ENCODE results near the gene ANGPTL4. TPM values are rescaled to one million over a fixed set of nuclear protein-coding genes. Genes with fewer than 3 reads are reported as not detected.
A peak's percentile ranks its signal among the peaks of the same experiment; 100 is the strongest.

The ANGPTL4 gene
- total and polyA plus RNA-seq, 2 of the 13 experiments (the other 11 are each of a cell fraction or from before 2014, with no cell fraction given), result 0.80 to 21.7 TPM

DNA sequence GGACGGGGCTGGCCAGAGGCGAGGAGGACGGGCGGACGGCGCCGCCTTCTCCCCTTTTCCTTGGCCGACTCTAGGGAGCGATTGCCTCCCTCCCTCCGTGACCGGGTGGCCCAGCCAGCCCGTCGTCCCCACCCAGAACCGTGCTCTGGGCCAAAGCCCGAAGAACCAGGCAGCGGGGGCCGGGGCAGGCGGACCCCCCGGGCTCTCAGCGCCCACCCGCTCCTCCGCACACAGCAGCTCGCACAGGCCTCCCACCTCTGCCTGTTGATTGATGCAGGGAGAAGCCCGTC is 39.8 kb downstream of the ANGPTL4 start (continued):
- TF ChIP-seq, protein P1, sequence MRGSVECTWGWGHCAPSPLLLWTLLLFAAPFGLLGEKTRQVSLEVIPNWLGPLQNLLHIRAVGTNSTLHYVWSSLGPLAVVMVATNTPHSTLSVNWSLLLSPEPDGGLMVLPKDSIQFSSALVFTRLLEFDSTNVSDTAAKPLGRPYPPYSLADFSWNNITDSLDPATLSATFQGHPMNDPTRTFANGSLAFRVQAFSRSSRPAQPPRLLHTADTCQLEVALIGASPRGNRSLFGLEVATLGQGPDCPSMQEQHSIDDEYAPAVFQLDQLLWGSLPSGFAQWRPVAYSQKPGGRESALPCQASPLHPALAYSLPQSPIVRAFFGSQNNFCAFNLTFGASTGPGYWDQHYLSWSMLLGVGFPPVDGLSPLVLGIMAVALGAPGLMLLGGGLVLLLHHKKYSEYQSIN (CRISPR knock-in tag; IDR thresholded peaks at IDR 0.05; ENCODE audit: borderline replicate concordance), result no peak
- TF ChIP-seq ELF4 (CRISPR knock-in tag; IDR thresholded peaks at IDR 0.05; ENCODE audit: borderline replicate concordance), result no peak

DNA sequence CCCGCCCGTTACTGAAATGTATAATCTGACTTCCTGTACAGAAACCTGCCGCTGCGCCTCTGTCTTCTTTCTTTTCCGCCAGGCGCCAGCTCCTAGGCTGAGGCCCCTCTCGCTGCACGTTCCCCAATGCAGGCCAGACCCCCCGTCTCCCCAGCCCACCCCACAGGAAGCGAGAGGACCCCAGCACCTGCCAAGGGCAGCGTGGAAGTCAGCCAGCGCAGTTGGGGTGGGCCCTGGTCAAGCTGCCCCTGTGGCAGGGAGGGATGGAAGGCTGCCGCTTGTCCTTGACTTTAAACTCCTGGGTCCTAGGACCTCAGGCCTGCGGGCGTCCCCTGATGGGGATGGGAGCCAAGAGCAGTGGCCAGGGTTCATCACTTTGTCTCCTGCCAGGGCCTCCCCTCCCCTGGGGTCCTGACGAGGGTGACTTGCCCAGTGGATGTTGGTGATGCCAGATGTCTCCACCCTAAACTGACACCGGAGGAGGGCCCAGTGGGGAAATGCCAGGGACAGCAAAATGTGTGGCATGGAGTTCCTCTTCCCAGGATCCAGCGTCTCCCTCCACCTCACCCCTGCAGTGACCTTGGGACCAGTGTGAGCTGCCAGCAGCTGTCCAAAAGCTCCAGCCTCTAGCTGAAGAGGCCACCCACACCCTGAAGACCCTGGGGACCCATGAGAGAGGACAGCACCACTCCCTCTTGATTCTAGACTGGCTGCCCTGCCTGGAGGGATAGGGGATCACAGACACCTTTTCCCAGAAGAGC is 40.6 kb downstream of the ANGPTL4 start:
- no peak for FAIRE-seq
- WGBS (ENCODE audit: low lambda C conversion rate), result 97% methylated on average over 11 of the region's 18 CpGs

More for the DNA sequence above, 40.6 kb downstream of the ANGPTL4 start:
- in situ Hi-C loops (cut with HindIII; ENCODE audit: extremely low pct_ligation_motif_present, low pct_unique_long_range_greater_than_20kb) (no loop called here), intact Hi-C loops (cut with micrococcal nuclease; ENCODE audit: unreplicated experiment) (no loop called here)
- Histone ChIP-seq H3K27me3 (ENCODE audit: control insufficient read depth in 1 of 2, insufficient read depth in 2 of 2, low read length in 2 of 2) (no peaks in the 10 kb centered on the region), H3K9ac (ENCODE audit: insufficient read depth, low read depth, low read length) (no peak overlapping the region), H4K20me1 (ENCODE audit: insufficient read depth, low read length) (no peaks in the 10 kb centered on the region), H3K36me3 (replicated peaks in 1 of 2; ENCODE audit: control insufficient read depth in 1 of 2, insufficient read depth in 2 of 2, low read length in 2 of 2) (peaks cover 9 to 20% of the 10 kb centered on the region in 2 experiments; a peak in 4 of 5 replicates), H3K79me2 (ENCODE audit: insufficient read depth, low read length) (no peaks in the 10 kb centered on the region), H3K9me3 (ENCODE audit: low read length) (no peaks in the 10 kb centered on the region), H3K4me1 (ENCODE audit: insufficient read depth, low read length) (0 out of 2 replicates have a peak, but pooled peaks cover 16% of the 10 kb centered on the region), H2AFZ (ENCODE audit: low read length) (no peak overlapping the region), H3K4me3 (replicated peaks in 1 of 3; ENCODE audit: insufficient read depth in 1 of 3, low read depth in 2 of 3, low read length in 3 of 3) (no peak overlapping the region), H3K4me2 (ENCODE audit: low read depth, low read length) (no peak overlapping the region), H3K27ac (ENCODE audit: extremely low read length, insufficient read depth, low read length) (no peak overlapping the region)
- POLR2A ChIA-PET, result interaction anchor here (0.5 to 1.7 kb wide), 5 partner anchors 9 to 109 kb away, joined by 3 to 6 read pairs (median 4); partner anchors contain the start of genes MARCHF2 and ZNF414
- CTCF ChIA-PET (ENCODE audit: low intra/inter-chr PET ratio, low total read pairs), result no interaction called here
- no TSS peak for BruUV-seq (replicated peaks)
- no peak for DNase-seq (ENCODE audit: low spot score)
- ATAC-seq, result peak; percentile 18
- TF ChIP-seq, protein P2, sequence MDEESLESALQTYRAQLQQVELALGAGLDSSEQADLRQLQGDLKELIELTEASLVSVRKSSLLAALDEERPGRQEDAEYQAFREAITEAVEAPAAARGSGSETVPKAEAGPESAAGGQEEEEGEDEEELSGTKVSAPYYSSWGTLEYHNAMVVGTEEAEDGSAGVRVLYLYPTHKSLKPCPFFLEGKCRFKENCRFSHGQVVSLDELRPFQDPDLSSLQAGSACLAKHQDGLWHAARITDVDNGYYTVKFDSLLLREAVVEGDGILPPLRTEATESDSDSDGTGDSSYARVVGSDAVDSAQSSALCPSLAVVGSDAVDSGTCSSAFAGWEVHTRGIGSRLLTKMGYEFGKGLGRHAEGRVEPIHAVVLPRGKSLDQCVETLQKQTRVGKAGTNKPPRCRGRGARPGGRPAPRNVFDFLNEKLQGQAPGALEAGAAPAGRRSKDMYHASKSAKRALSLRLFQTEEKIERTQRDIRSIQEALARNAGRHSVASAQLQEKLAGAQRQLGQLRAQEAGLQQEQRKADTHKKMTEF (CRISPR knock-in tag; IDR thresholded peaks at IDR 0.05), result no peak
- TF ChIP-seq CBX5 (CRISPR knock-in tag; IDR thresholded peaks at IDR 0.05; ENCODE audit: borderline replicate concordance), result no peak
- TF ChIP-seq, protein P3, sequence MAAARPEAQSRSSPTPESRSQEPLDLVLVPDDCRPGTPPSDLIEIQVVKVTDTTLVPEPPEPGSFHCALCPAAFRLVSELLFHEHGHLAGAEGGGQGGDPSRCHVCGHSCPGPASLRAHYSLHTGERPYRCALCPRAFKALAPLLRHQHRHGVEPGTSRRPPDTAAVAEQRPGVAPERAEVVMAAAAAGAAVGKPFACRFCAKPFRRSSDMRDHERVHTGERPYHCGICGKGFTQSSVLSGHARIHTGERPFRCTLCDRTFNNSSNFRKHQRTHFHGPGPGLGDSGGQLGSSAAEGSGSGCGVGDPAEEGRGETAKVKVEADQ (CRISPR knock-in tag; IDR thresholded peaks at IDR 0.05; ENCODE audit: borderline replicate concordance), result no peak
- no peak for TF ChIP-seq ZSCAN22 (CRISPR knock-in tag; IDR thresholded peaks at IDR 0.05)
- TF ChIP-seq HNRNPL (IDR thresholded peaks at IDR 0.05; ENCODE audit: low read depth, low read length), result no peak
- TF ChIP-seq, protein P4, sequence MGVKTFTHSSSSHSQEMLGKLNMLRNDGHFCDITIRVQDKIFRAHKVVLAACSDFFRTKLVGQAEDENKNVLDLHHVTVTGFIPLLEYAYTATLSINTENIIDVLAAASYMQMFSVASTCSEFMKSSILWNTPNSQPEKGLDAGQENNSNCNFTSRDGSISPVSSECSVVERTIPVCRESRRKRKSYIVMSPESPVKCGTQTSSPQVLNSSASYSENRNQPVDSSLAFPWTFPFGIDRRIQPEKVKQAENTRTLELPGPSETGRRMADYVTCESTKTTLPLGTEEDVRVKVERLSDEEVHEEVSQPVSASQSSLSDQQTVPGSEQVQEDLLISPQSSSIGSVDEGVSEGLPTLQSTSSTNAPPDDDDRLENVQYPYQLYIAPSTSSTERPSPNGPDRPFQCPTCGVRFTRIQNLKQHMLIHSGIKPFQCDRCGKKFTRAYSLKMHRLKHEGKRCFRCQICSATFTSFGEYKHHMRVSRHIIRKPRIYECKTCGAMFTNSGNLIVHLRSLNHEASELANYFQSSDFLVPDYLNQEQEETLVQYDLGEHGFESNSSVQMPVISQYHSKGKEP (CRISPR knock-in tag; IDR thresholded peaks at IDR 0.05), result no peak
- TF ChIP-seq NFRKB (IDR thresholded peaks at IDR 0.05), result no peak
- TF ChIP-seq ZFX (CRISPR knock-in tag; IDR thresholded peaks at IDR 0.05; ENCODE audit: low read depth), result no peak
- peak; percentile 98 for TF ChIP-seq ZSCAN25 (CRISPR knock-in tag; IDR thresholded peaks at IDR 0.05)
- TF ChIP-seq REXO4 (CRISPR knock-in tag; IDR thresholded peaks at IDR 0.05; ENCODE audit: borderline replicate concordance), result no peak
- TF ChIP-seq AGO2 (optimal IDR thresholded peaks at IDR 0.05; ENCODE audit: low read depth, low read length), result peak; percentile 20
- no peak for TF ChIP-seq ZC3H4 (CRISPR knock-in tag; IDR thresholded peaks at IDR 0.05; ENCODE audit: borderline replicate concordance)
